ENCODE results near the gene NDUFA3. TPM values are rescaled to one million over a fixed set of nuclear protein-coding genes. Genes with fewer than 3 reads are reported as not detected.

Gene NDUFA3
- total RNA-seq, 1 experiment from 2014 or later, result 67.5 TPM

GRCh38 chr19:54137699-54138488 lies 35.2 kb downstream of the NDUFA3 start, which contains the start of gene CNOT3:
Gene CNOT3 (plus strand): TSS chr19:54137762. CDS start chr19:54142979, 5,217 bp downstream.
- DNase-seq (ENCODE audit: low read depth), result no peak

- no peak for DNase-seq (ENCODE audit: low read depth)
Measured at GRCh38 chr19:54138489-54139256, 36.0 kb downstream of the NDUFA3 start.

GRCh38 chr19:54141356-54141755 lies 38.7 kb downstream of the NDUFA3 start:
- DNase-seq (ENCODE audit: low read depth), result no peak

- no peak for DNase-seq (ENCODE audit: low read depth)
Measured at GRCh38 chr19:54142166-54142780, 39.6 kb downstream of the NDUFA3 start.

GRCh38 chr19:54145541-54146158 lies 43.0 kb downstream of the NDUFA3 start:
- DNase-seq (ENCODE audit: low read depth), result no peak

- no peak for DNase-seq (ENCODE audit: low read depth)
Measured at GRCh38 chr19:54147676-54148075, 45.0 kb downstream of the NDUFA3 start.

GRCh38 chr19:54148158-54148557 lies 45.5 kb downstream of the NDUFA3 start:
- no peak for DNase-seq (ENCODE audit: low read depth)

GRCh38 chr19:54149021-54149812 lies 46.6 kb downstream of the NDUFA3 start:
- DNase-seq (ENCODE audit: low read depth), result no peak

- no peak for DNase-seq (ENCODE audit: low read depth)
Measured at GRCh38 chr19:54151362-54152035, 48.8 kb downstream of the NDUFA3 start.

- DNase-seq (ENCODE audit: low read depth), result no peak
Measured at GRCh38 chr19:54152267-54152666, 49.6 kb downstream of the NDUFA3 start.

- no peak for DNase-seq (ENCODE audit: low read depth)
Measured at GRCh38 chr19:54152878-54153524, 50.3 kb downstream of the NDUFA3 start.

- no peak for DNase-seq (ENCODE audit: low read depth)
Measured at GRCh38 chr19:54153731-54154326, 51.2 kb downstream of the NDUFA3 start.

- DNase-seq (ENCODE audit: low read depth), result no peak
Measured at GRCh38 chr19:54154603-54155345, 52.1 kb downstream of the NDUFA3 start.

GRCh38 chr19:54155694-54156093 lies 53.0 kb downstream of the NDUFA3 start:
- no peak for DNase-seq (ENCODE audit: low read depth)

- DNase-seq (ENCODE audit: low read depth), result no peak
Measured at GRCh38 chr19:54156490-54156889, 53.8 kb downstream of the NDUFA3 start.

GRCh38 chr19:54156953-54157352 lies 54.3 kb downstream of the NDUFA3 start:
- DNase-seq (ENCODE audit: low read depth), result no peak

Measured in HT1080 (cell line).